GM18907 (cell line): Measurements from ENCODE around the gene NF1.

Experiments used
- ATAC-seq: cut with Tn5 transposase; IDR thresholded peaks from one replicate; pipeline ENCODE4 v1.9.1; 2021; ENCODE audit warnings: mild to moderate bottlenecking, moderate library complexity; ENCODE audit not compliant: unreplicated experiment

Gene NF1

GRCh38 chr17:31397256-31397939, 302.6 kb downstream of the NF1 start:
- no peak for ATAC-seq

DNA sequence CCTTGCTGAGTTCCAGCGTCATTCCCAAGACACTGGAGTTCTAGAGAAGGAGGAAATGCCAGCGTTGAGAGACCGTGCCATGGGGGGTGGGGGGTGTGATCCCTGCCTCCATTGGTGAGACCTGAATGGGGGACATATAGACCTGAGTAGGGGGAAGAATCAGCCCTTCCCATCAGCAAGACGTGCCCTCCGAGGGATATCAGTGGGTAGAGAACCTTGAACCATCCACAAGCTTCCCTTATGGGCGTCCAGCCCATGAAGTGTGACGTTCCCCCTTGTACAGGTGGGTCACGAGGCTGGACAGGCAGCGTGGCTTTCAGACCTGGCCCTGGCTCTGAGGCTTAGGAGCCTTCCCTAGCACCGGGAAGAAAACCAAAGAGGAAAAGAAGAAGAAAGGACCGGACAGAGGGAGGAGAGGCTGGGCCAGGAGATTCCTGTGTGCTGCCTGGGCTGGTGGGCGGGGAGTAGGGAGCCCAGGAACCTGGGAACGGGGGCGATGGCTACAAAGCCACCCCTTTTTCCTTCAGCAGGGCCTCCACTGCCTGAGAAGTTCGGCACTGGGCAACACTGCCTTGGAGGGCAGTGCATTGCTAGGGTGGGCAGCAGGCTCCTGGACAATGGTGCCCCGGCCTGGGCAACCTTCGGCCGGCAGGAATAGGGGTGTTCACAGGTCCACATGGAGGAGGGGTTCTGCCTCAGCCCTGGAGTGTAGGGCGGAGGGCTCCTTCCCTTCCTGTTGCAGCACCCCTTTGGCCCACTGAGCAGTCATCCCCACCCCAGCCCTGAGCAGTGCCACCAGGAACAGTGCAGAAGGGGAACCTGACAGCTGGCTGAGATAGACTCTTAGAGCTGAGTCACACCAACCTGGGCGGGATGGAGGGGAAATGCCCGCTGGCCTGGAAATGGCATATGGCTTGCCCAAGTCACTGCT, 303.9 kb downstream of the NF1 start:
- no peak for ATAC-seq

GRCh38 chr17:31400481-31400950, 305.7 kb downstream of the NF1 start:
- no peak for ATAC-seq

DNA sequence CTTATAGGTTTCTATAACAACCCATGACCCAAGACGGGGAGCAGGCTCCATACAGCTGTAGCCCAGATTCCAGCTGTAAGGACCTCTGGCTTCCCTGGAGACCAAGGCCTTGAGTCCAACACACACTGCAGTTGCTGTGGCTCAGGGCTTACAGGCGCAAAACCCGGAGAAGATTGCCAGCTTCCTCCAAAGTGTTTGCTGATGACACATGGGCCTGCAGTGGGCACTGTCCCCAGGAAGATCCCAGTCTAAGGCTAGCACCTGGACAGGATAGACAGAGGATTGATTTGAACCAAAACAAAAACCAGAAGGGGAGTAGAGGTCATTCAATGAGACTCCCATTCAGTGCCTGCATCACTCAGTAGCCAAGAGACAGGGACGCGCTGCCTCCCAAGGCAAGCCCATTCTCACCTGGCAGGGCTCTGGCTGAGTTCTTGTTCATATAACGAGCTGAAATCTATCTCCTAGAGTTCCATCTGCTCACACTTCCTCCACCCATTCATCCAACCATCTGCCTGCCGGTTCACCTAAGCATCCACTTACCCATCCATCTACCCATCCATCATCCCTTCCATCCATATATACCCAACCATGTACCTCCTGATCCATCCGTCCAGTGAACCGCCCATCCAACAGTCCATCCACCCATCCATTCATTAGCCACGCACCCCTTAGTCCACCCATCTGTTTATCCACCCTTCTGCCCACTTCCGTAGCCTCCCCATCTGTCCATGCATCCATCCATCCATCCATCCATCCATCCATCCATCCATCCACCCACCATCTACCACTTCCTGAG, 306.9 kb downstream of the NF1 start:
- no peak for ATAC-seq

DNA sequence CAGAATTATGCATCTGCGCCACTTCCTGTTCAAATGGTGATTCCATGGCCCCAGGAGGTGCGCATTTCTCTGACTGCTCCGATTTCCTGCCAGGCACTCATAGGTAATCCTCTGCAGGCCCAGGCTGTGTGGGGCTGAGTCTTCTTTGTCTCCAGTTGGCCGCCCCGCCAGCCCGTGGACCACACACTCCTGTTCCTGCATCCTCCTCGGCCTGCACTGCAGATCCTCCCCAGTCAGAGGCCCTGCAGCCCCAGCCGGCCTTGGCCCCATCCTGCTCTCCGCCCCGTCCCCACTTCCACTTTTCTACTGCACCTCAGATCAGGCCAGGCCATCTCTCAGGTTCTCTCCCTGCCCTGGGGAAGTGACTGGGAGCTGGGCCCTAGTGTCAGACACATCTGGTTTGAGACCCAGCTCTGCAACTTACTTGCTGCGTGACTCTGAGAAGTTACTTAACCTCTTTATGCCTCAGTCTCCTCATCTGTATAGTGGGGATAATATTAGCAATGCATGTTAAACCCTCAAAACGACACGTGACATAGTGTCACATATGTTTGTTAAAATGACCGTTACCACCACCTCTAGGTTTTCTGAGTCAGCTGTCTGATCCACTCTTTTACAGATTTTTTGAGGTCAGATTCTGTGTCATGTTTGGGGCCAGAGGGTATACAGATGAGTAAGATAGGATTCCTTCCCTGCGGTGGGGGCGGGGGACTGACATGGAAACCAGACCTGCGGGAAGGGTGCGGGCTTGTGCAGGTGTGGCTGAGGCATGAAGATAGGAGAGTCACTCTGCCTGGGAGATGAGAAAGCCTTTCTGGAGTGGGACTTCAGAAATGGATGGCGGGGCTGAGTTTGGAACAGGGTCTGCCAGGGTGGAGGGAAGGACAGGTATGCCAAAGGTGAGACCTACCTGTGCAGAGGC, 309.5 kb downstream of the NF1 start:
- no peak for ATAC-seq

- ATAC-seq = no peak
Observed at GRCh38 chr17:31405890-31406371, 311.2 kb downstream of the NF1 start.

GRCh38 chr17:31408586-31408985, 313.8 kb downstream of the NF1 start:
- ATAC-seq = no peak

DNA sequence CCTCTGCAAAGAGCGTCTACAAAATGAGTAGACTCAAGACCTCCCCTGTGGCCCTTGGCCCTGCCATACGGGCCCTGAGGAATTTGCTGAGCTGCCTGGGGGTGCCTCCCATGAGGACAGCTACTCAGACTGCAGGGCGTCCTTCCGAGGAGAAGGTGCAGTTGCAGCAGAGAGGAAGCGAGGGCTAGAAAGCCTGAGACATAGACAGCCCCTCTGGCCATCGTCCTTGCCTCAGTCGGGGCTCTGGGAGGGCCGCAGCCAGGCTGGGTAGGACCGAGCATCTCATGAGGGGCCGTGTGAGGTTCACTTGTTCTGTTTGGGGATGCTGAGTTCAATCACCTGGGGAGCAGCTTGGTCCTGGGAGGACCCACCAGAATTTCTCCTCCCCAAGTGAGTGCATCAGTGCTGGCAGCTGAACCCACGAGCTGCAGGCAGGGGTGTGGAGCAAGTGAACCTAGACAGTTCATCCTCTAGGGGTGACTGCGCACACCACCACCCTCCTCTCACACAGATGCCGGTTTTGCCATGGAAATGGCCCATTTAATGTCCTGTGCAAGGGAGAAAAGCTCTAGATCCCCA, 317.0 kb downstream of the NF1 start:
- ATAC-seq = no peak

GRCh38 chr17:31412511-31412910, 317.7 kb downstream of the NF1 start:
- no peak for ATAC-seq

GRCh38 chr17:31413081-31413799, 318.5 kb downstream of the NF1 start:
- ATAC-seq = no peak

DNA sequence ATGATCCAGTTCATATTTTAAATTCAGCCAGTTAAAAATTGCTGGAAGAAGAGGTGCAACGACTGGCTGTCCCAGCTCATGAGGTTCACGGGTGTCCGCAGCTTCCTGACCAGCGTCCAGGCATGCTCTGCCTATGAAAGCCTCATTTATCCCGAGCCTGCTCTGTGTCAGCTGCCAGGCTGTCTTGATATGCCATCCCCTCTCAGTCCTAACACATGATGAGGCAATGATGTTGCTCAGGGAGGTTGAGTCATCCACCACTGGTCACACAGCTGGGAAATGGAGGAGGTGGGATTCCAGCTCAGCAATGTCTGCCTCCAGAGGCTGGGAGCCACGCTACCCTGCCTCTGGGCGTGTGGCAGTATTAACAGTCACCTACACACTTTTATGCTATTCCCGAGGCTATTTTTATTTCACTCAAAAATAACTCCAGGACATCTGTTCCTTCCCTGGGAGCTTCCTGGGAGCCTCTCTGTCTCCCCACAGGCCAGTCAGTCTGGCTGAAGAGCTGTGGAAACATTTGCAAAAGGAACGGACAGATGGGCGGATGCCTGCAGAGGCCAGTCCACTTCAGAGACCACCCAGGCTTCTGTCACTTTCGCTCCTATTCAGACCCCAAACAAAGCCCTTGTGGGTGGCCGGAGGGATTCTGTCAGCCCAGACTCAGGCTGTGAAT, 319.2 kb downstream of the NF1 start:
- ATAC-seq = no peak

DNA sequence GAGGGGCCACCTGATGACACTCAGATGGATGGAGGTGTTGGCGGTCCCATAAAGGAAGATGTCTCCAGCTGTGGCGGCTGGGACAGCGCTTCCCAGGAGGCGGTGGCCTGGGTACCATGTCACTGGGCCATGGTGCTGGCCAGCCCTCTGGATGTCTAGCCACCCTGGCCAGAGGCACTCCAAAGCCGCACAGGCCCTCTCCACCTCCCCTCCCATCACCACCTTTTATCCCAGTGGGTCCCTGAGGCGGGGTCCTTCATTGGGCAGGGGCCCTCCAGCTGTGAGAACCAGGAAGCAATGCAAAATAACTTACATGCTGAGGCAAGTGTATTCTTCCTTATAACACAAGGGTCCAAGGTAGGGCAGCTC, 319.8 kb downstream of the NF1 start:
- no peak for ATAC-seq

GRCh38 chr17:31415004-31415454, 320.3 kb downstream of the NF1 start:
- no peak for ATAC-seq

GRCh38 chr17:31415640-31416502, 321.1 kb downstream of the NF1 start:
- no peak for ATAC-seq

- no peak for ATAC-seq
Observed at GRCh38 chr17:31416503-31416923, 321.7 kb downstream of the NF1 start.

DNA sequence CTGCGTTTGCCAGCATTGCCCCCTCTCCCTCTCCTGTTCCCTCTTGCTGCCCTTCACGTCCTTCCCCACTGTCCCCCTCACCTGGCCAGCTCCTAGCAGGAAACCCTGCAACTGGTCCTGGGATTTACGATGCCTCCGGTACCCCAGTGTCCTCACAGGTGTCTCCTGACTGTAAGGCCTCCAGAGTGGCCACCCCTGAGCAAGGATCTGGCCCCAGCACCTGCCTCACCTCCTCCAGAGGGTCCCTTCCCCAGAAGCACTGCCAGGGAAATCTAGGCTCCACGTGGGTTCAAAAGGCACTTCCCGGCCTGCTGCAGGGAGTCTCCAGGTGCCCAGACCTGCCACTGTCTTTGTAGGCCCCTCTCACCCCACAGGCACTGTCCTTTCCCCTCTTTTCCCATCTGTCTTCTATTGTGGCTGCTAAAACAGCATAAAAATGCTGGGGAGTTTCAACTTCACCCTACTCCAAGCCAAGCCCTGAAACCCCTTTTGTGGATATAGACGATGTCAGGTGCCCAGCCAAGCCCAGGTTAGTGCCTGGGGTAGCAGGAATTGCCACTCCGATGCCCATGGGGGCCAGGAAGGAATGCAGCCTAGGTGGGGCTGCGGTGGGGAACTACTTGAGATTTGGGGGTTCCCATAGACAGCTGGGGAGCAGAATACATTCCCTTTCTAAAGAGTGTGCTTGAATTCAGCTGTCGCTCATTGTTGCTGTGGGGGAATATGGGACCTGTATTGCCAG, 322.4 kb downstream of the NF1 start:
- ATAC-seq = no peak
